D341Med (cell line): ENCODE results near the gene ITPK1.
"Not testable (repeated sequence)": the region's sequence is repeated elsewhere in the genome, so short reads cannot be mapped to it uniquely, and the experiment has no call there.

Experiments
- DNase-seq: peaks from one replicate; pipeline ENCODE4 v3.0.0; 2012; ENCODE audit warnings: low spot score

Gene ITPK1

GRCh38 chr14:93084402-93084801 is 31.3 kb downstream of the ITPK1 start:
- DNase-seq, result no peak

DNA sequence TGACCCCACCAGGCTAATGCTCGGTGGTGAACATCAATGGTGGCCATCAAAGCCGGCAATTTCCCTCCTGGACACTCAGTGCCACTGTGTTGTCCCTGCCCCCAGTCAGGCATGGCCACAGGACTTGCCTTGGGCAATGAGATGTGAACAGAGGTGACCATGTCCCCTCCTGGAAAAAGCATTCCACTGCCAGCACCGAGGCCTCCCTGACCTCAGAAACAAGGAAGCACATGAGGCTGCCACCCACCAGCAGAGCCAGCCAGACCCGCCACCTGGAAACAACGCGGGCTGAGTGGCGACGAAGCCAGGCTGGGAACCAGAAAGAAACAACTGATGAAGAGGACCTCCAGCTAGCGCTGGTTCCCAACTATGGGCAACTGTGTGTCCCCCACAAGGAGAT is 31.8 kb downstream of the ITPK1 start:
- DNase-seq, result no peak

GRCh38 chr14:93082576-93083001 is 33.1 kb downstream of the ITPK1 start:
- DNase-seq, result no peak

GRCh38 chr14:93081876-93082570 is 33.7 kb downstream of the ITPK1 start:
- no peak for DNase-seq

DNA sequence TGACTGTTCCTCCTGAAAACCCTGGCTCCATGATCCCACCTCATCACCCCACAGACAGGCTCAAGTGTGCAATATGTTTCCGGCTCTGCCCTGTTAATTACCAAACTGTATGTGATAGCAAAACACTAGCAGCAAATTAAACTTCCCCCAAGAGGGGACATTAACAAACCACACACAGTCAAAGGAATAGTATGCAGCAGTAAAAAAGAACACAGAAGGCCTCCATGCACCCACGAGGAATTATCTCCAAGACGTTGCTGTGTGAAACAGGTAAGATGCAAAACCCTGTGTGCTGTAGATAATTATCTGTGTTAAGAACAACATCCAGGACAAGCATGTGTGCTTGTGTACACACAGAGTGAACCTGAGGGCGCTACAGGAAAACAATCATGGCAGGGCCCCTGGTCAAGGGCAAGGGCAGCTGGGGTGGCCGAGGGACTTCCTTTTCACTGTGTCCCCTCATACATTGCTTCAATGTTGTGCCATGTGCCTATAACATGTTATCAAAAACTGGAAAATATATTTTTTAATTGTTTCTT is 35.8 kb downstream of the ITPK1 start:
- no peak for DNase-seq

GRCh38 chr14:93079321-93079720 is 36.4 kb downstream of the ITPK1 start:
- no peak for DNase-seq

DNA sequence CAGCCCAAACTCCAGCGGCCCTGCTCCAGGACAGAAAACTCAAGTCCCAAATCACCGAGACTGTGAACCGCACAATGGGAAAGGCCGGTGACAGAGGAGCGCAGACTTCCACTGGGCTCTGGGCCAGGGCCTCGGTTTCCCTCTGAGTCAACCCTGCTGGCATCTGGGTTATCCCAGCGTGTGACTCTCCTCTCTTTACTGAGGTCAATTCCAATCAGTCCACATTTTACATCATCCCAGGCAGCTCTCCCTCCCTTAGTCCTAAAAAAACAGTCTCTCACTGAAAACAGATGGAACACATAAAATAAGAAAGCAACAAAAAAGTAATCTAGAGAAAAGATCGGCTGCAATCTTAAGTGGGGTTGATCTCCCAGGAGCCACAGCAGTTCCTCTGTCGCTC is 36.9 kb downstream of the ITPK1 start:
- no peak for DNase-seq

- DNase-seq, result no peak
These were observed 39.0 kb downstream of the ITPK1 start for GRCh38 chr14:93076755-93077154.

GRCh38 chr14:93075891-93076290 is 39.8 kb downstream of the ITPK1 start:
- no peak for DNase-seq

DNA sequence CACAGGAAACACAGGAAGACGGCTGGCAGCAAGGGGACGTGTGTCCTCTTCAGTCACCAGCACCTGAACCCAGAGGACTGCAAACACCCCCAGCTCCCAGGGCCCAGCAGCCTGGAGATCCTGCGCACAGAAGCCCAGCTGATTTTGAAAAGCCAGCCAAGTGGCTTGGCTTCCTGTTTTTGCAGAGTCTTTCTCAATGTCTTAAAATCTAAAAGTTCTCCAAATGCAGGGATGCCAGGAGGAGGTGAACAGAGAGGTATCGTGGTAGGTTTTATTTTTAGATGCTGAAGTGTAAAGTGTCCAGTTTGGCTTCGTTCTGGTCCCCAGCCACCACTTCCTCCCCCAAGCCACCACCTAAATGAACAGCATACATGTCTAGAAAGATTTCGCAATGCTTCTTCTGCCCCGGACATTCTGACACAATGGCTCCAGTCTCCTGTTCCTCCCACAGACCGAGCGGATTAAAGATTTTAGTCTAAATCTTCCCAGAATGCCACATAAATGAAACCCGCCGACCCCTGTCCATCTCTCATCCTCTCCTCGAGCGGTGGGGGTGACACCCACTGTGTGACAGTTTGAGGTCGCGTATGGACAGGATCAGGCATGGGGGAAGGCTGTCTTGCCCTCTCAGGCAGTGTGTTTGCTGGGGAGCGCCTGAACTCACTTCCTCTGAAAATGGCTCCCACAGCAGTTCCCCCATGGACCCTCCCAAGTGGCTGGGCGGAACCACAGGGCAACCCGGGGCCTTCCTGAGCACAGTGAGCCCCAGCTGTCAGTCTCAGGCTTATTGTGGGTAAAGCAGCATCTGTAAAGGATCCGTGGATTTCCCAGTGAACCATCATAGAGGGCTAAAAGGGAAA is 41.6 kb downstream of the ITPK1 start:
- no peak for DNase-seq

DNA sequence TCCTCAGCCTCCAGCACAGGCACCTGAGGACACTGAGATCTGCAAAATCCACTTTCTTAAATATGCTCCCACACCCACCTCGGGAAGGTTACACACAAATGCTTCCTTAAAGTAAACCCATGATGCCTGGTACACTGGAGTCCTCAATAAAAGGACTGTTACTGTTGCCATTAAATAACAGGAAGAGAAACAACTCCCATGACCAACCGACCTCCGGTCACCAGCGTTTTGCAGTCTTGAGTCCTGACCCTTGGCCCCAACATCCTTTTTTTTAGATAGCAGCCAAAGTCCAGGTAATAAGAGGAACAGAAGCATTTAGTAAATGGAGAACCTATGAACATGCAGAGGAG is 42.4 kb downstream of the ITPK1 start:
- DNase-seq, result no peak

GRCh38 chr14:93072659-93073357 is 42.9 kb downstream of the ITPK1 start:
- no peak for DNase-seq

GRCh38 chr14:93068711-93069110 is 47.0 kb downstream of the ITPK1 start:
- peak; percentile 77 for DNase-seq

GRCh38 chr14:93067088-93067487 is 48.6 kb downstream of the ITPK1 start:
- DNase-seq, result no peak

GRCh38 chr14:93065272-93065730 is 50.4 kb downstream of the ITPK1 start:
- no peak for DNase-seq

DNA sequence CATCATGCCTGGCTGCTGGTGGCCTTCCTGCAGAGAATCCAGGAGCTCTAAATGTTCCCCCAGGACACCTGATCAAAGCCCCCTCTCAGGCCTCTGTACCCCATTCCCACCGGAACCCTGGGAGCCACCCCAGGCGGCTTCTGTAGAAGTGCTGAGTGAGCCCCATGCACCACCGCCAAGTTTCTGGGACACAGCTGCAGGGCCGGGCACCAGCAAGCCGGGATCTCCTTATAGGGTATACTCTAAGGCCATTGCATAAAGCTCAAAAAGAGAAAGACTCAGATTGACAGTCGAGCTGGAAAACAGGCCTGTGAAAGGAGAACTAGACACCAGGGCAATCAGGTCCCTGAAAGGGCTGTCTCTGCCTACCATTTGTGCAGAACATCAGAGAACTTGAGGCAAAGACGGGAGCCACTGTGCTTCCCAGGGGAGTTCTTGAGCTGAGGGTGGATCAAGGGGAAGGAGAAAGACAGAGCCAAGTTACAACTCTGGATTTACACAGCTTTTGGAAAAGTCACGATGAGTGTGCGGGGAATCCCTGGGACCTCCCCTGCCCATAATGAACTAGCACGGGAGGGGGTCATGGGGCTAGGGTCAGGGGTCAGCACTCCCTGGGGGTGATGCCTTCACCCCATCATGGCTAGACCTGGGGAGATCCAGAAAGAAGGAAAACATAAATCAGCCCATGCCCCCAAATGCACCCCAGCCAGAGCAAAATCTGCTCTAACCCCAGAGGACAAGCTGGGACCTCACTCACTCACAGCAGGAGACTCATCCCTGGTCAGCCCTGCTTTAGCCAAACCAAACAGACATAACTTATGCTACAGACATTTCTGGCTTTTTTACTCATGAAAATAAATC is 51.1 kb downstream of the ITPK1 start:
- no peak for DNase-seq

- DNase-seq, result no peak
These were observed 52.3 kb downstream of the ITPK1 start for GRCh38 chr14:93063393-93063792.

- DNase-seq, result no peak
These were observed 52.8 kb downstream of the ITPK1 start for GRCh38 chr14:93062890-93063289.

GRCh38 chr14:93062013-93062412 is 53.7 kb downstream of the ITPK1 start:
- DNase-seq, result not testable (repeated sequence)

- no peak for DNase-seq
These were observed 54.2 kb downstream of the ITPK1 start for GRCh38 chr14:93061380-93062012.

GRCh38 chr14:93060841-93061240 is 54.9 kb downstream of the ITPK1 start:
- DNase-seq, result no peak
